Measurements from ENCODE around the gene LAP3. TPM values are rescaled to one million over a fixed set of nuclear protein-coding genes. Genes with fewer than 3 reads are reported as not detected.

Gene LAP3
- total RNA-seq: 62.6 and 72.5 TPM in 2 replicates

DNA sequence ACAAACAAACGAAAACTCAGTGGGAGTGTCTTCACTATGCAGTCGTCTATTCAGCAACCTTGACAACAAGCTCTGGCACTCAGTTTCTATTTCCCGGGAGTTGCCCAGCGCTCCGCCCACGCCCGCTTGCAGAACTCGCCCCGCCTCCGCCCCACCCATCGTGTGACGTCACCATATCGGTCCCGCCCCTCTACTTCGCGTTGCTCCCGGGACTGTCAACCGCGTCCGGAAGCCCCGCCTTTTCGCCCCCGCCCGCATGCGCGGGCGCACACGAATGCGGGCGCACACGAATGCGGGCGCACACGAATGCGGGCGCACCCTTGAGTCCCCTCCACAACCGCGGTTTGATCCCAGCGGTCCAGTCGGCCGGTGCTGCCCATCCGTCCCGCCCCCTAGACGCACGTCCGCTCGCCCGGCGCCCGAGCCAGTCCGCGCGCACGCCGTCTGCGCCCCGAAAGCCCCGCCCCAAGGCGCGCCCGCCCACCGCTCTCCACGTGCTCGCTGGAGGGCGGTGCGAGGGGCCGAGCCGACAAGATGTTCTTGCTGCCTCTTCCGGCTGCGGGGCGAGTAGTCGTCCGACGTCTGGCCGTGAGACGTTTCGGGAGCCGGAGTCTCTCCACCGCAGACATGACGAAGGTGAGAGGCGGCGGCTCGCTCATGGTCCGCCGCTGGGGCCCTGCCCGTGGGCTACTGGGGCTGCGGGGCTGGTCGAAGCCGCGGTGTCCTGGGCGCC is at the start of gene LAP3:
Gene LAP3 (plus strand): TSS at position 267 of the 733 bp plus-strand sequence. CDS start 268 bp downstream, at position 535.

DNA sequence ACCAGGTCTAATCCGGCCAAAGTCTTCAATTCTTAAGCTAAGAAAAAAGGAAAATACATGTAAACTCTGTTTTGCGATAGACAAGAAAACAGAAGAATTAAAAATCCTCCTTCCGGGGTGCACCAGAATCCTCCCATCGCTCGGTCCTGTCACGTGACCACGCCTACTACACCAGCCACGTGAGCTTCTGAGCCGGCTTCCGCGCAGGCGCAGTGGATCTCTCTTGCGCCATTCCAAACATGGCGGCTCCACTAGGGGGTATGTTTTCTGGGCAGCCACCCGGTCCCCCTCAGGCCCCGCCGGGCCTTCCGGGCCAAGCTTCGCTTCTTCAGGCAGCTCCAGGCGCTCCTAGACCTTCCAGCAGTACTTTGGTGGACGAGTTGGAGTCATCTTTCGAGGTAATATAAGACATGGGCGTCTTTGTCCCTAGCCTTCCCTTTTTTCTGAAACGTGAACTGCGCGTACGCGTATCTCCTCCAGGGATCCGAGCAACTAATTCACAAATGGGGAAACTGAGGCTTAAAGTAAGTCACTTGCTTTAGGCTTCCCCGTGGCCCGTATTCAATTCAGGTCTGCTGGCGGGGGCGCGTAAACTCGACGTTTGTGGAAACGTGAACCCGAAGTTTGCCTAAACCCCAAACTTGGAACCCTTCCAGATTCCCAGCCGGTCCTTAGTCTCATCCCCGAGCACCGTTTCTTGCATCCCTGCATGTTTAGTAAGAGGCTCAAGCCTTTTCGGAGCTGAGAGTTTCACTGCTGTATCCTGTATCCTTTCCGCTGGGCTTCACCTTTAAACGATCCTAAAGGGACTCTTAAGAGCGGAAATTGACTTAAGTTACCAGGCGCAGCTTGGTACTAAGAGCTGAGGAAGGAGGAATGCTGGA is 37.7 kb downstream of the LAP3 start, which contains the start of gene MED28:
Gene MED28 (plus strand): TSS at position 226 of the 884 bp plus-strand sequence. CDS start 14 bp downstream, at position 240.

Other genes with a start within 250 kb of the LAP3 start
- gene QDPR, start 65.1 kb upstream of the LAP3 start, total RNA-seq: 12.8 and 18.1 TPM in 2 replicates
- not detected in 2 replicates for gene CLRN2, start 62.0 kb upstream of the LAP3 start, total RNA-seq
- 5.2 and 9.4 TPM in 2 replicates for gene MED28, start 37.4 kb downstream of the LAP3 start, total RNA-seq
- under 0.01 TPM in 1 of 2 replicates, not detected in the other for gene FAM184B, start 204.4 kb downstream of the LAP3 start, total RNA-seq
- 12.5 and 16.1 TPM in 2 replicates for gene DCAF16, start 233.6 kb downstream of the LAP3 start, total RNA-seq
- 8.2 and 45.3 TPM in 2 replicates for gene NCAPG, start 233.8 kb downstream of the LAP3 start, total RNA-seq

All from hair follicular keratinocyte (primary cell).